HCT116 (cell line): ENCODE measurements around the gene RNPS1. TPM values are rescaled to one million over a fixed set of nuclear protein-coding genes. Genes with fewer than 3 reads are reported as not detected.

Experiments
- ATAC-seq: fragments of 200-7000 bp; cut with Tn5 transposase; 2 replicates; pipeline ENCODE4 v1.9.1; 2020; ENCODE audit warnings: mild to moderate bottlenecking, moderate library complexity
- BruUV-seq: library from RNA; stranded (reverse); fragments of 400-500 nt; replicated peaks from 2 replicates; lab custom pipeline; 2021; lab: Mats Ljungman, UMichigan
- CTCF ChIA-PET: fragments of 300-600 bp; sonication (Branson Sonifier 250); formaldehyde crosslinking; loops from one replicate; lab custom pipeline; 2021; ENCODE audit warnings: antibody characterized with exemption; lab: Charles Lee
- POLR2A ChIA-PET: fragments of 300-600, 350-600 bp; sonication (Branson Sonifier 250); formaldehyde crosslinking; loops from one replicate; lab custom pipeline; 2021; ENCODE audit warnings: antibody characterized with exemption; lab: Charles Lee
- RAD21 ChIA-PET, 2 experiments: fragments of 300-600 bp; sonication (Branson Sonifier 250); formaldehyde crosslinking; loops; one replicate each; lab custom pipeline; 2023; ENCODE audit warnings: low total read pairs in 2 of 2; ENCODE audit not compliant: uncharacterized antibody in 2 of 2, unreplicated experiment in 2 of 2, low non-redundant PET in 1 of 2; lab: Charles Lee
- DNase-seq: peaks from one replicate; pipeline ENCODE4 v3.0.0-alpha.2; 2010; ENCODE audit warnings: low read depth, low spot score
- H2AFZ ChIP-seq: fragments of 200-600 bp; shearing (Covaris generic), sonication (generic); 2 replicates; pipeline ENCODE4 v1.6.1; 2017; ENCODE audit warnings: low read depth, mixed run types, mixed read lengths, antibody characterized with exemption, low read length; ENCODE audit not compliant: poor library complexity, severe bottlenecking
- H3K27ac ChIP-seq: 2 replicates; pipeline ENCODE4 v1.5.1; 2012; ENCODE audit warnings: low read depth, low read length
- H3K27me3 ChIP-seq: fragments of 200-600 bp; sonication (generic); 2 replicates; pipeline ENCODE4 v1.6.1; 2016; ENCODE audit warnings: mixed run types, low read length, mixed read lengths; ENCODE audit not compliant: insufficient read depth
- H3K36me3 ChIP-seq, 2 experiments: fragments of 200-500 bp in 1 of 2; fragments of 200-600 bp in 1 of 2; sonication (Bioruptor generic) in 1 of 2; sonication (generic) in 1 of 2; 2 replicates each; pipeline versions ENCODE4 v1.5.1 to v1.6.1; 2014 to 2016; ENCODE audit warnings: low read length in 2 of 2, inconsistent platforms in 1 of 2, mixed read lengths in 1 of 2, mixed run types in 1 of 2; ENCODE audit not compliant: insufficient read depth in 2 of 2, control insufficient read depth in 1 of 2
- H3K4me1 ChIP-seq, 2 experiments: fragments of 200-600 bp in 1 of 2; sonication (generic) in 1 of 2; 2 replicates each; pipeline versions ENCODE4 v1.5.1 to v1.6.1; 2012 to 2017; ENCODE audit warnings: low read length in 2 of 2, inconsistent platforms in 1 of 2, mild to moderate bottlenecking in 1 of 2, mixed read lengths in 1 of 2, mixed run types in 1 of 2, moderate library complexity in 1 of 2; ENCODE audit not compliant: insufficient read depth in 2 of 2, control insufficient read depth in 1 of 2
- H3K4me2 ChIP-seq: fragments of 200-600 bp; sonication (generic); 2 replicates; pipeline ENCODE4 v1.6.1; 2017; ENCODE audit warnings: mixed run types, low read length, mixed read lengths
- H3K4me3 ChIP-seq, 2 experiments: fragments of 200-600 bp in 1 of 2; sonication (generic) in 1 of 2; replicated peaks in 1 of 2; 2 replicates each; pipeline ENCODE4 v1.5.1; 2011 to 2016; ENCODE audit warnings: low read length in 2 of 2, control low read depth in 1 of 2, low read depth in 1 of 2, mild to moderate bottlenecking in 1 of 2, mixed read lengths in 1 of 2, mixed run types in 1 of 2
- H3K79me2 ChIP-seq: fragments of 200-600 bp; sonication (generic); 2 replicates; pipeline ENCODE4 v1.6.1; 2017; ENCODE audit warnings: mild to moderate bottlenecking, mixed run types, low read length, moderate library complexity, mixed read lengths; ENCODE audit not compliant: insufficient read depth
- H3K9ac ChIP-seq: fragments of 200-600 bp; sonication (generic); 2 replicates; pipeline ENCODE4 v1.6.1; 2016; ENCODE audit warnings: low read length, mixed read lengths
- H3K9me2 ChIP-seq: fragments of 200-600 bp; sonication (generic), shearing (Covaris generic); 2 replicates; pipeline ENCODE4 v1.6.1; 2017; ENCODE audit warnings: mixed run types, mild to moderate bottlenecking, moderate library complexity; ENCODE audit not compliant: insufficient read depth
- H3K9me3 ChIP-seq, 2 experiments: fragments of 200-500 bp in 1 of 2; fragments of 200-600 bp in 1 of 2; sonication (Bioruptor generic) in 1 of 2; sonication (generic) in 1 of 2; 2 replicates each; pipeline ENCODE4 v1.6.1; 2014 to 2017; ENCODE audit warnings: low read length in 2 of 2, mixed read lengths in 2 of 2, inconsistent platforms in 1 of 2, low read depth in 1 of 2, mild to moderate bottlenecking in 1 of 2, mixed run types in 1 of 2, moderate library complexity in 1 of 2; ENCODE audit not compliant: control insufficient read depth in 1 of 2, insufficient read depth in 1 of 2
- H4K20me1 ChIP-seq: fragments of 200-600 bp; sonication (generic), shearing (Covaris generic); 2 replicates; pipeline ENCODE4 v1.6.1; 2017; ENCODE audit warnings: mixed run types, mild to moderate bottlenecking, moderate library complexity; ENCODE audit not compliant: insufficient read depth
- CBX3 ChIP-seq: IDR thresholded peaks from 2 replicates; pipeline ENCODE4 v1.6.1; 2012; ENCODE audit warnings: low read depth
- EGR1 ChIP-seq: IDR thresholded peaks from 2 replicates; pipeline ENCODE4 v1.6.1; 2012; ENCODE audit warnings: low read depth
- ELF1 ChIP-seq: IDR thresholded peaks from 2 replicates; pipeline ENCODE4 v1.6.1; 2012; ENCODE audit warnings: low read depth, borderline replicate concordance
- EZH2phosphoT487 ChIP-seq: fragments of 200-600 bp; IDR thresholded peaks from 2 replicates; pipeline ENCODE4 v1.6.1; 2018; ENCODE audit warnings: antibody characterized with exemption, borderline replicate concordance
- FOSL1 ChIP-seq: IDR thresholded peaks from 2 replicates; pipeline ENCODE4 v1.6.1; 2012; ENCODE audit warnings: low read depth
- POLR2A ChIP-seq: IDR thresholded peaks from 2 replicates; pipeline ENCODE4 v1.7.0; 2011; ENCODE audit warnings: borderline replicate concordance; ENCODE audit not compliant: insufficient read depth, insufficient read length; ENCODE audit errors: extremely low read depth
- RAD21 ChIP-seq: IDR thresholded peaks from 2 replicates; pipeline ENCODE4 v1.6.1; 2012; ENCODE audit warnings: low read depth, mild to moderate bottlenecking
- SIN3A ChIP-seq: IDR thresholded peaks from 2 replicates; pipeline ENCODE4 v1.6.1; 2012; ENCODE audit warnings: low read depth
- YY1 ChIP-seq: IDR thresholded peaks from 2 replicates; pipeline ENCODE4 v1.6.1; 2011; ENCODE audit warnings: low read length, low read depth, moderate library complexity, mild to moderate bottlenecking; ENCODE audit not compliant: insufficient replicate concordance; ENCODE audit errors: extremely low read depth
- ZFX ChIP-seq: fragments of 450-650 bp; IDR thresholded peaks from 2 replicates; pipeline ENCODE4 v1.6.1; 2017
- intact Hi-C: fragments of 100-400 bp; cut with micrococcal nuclease; formaldehyde crosslinking; loops from 2 replicates; pipeline ENCODE4 v1.10.0; 2022
- total RNA-seq: library from RNA; stranded (reverse); gene quantifications from one replicate; pipeline ENCODE4 v1.2.1, GENCODE V29; 2021; ENCODE audit not compliant: unreplicated experiment
- TF ChIP-seq, protein P1 (sequence below): IDR thresholded peaks from 2 replicates; pipeline ENCODE4 v1.6.1; 2012

Gene RNPS1
- total RNA-seq, 1 experiment from 2014 or later: 257 TPM

DNA sequence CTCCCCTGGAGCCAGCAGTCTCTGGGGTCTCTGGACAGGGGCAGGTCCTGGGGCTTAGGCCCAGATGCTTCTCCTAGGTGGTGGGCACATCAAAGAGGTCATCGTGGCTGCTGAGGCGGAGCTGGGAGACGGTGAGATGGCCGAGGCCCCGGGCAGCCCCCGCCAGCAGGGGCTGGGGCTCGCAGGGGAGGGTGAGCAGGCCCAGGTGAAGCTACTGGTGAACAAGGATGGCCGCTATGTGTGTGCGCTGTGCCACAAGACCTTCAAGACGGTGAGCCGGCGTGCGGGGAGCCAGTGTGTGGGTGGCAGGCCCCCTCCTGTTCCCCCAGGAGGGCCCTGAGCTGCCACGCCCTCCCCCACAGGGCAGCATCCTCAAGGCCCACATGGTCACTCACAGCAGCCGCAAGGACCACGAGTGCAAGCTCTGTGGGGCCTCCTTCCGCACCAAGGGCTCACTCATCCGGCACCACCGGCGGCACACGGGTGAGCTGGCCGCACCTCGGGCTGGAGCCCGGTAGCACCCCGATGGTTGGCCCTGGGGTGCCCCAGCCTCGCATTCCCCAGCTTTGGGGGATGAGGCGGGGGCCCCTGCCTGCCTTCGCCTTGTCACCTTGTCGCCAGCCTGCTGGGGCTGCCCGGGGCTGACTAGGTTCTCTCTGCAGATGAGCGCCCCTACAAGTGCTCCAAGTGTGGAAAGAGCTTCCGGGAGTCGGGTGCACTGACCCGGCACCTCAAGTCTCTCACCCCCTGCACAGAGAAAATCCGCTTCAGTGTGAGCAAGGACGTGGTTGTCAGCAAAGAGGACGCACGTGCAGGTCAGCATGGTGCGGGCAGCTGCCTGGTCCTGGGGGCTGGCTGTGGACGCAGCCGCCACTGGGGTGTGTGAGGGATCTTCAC is 35.6 kb downstream of the RNPS1 start:
- Histone ChIP-seq H3K27me3 (no peaks in the 10 kb centered on the region), H3K9me3 (no peaks in the 10 kb centered on the region), H3K4me1 (peaks cover 0 to 8% of the 10 kb centered on the region in 2 experiments; a peak in 2 of 4 replicates), H3K4me2 (no peak overlapping the region), H3K9ac (no peak overlapping the region), H3K4me3 (no peak overlapping the region), H3K9me2 (no peaks in the 10 kb centered on the region), H3K79me2 (peaks cover 26% of the 10 kb centered on the region), H3K27ac (no peak overlapping the region), H3K36me3 (peaks cover 9 to 19% of the 10 kb centered on the region in 2 experiments; a peak in 3 of 4 replicates), H4K20me1 (no peaks in the 10 kb centered on the region), H2AFZ (no peak overlapping the region)
- TF ChIP-seq SIN3A (no peak), ELF1 (no peak), FOSL1 (no peak), YY1 (no peak), POLR2A (no peak), EZH2phosphoT487 (no peak), EGR1 (no peak), RAD21 (no peak), CBX3 (no peak), ZFX (no peak)
- TF ChIP-seq, protein P1, sequence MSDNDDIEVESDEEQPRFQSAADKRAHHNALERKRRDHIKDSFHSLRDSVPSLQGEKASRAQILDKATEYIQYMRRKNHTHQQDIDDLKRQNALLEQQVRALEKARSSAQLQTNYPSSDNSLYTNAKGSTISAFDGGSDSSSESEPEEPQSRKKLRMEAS: no peak
- BruUV-seq: no TSS peak
- CTCF ChIA-PET: no interaction called here
- ATAC-seq (no peak), DNase-seq (no peak)
- POLR2A ChIA-PET: no interaction called here
- intact Hi-C loops: no loop called here
- RAD21 ChIA-PET: no interaction called here
